Measurements from ENCODE around the gene RPH3AL.

RPH3AL gene

GRCh38 chr17:163514-164098 is 189.0 kb downstream of the RPH3AL start:
- Histone ChIP-seq H3K27ac (ENCODE audit: low read depth, low read length) (no peak overlapping the region), H3K4me1 (ENCODE audit: control insufficient read depth, insufficient read depth, low read length) (no peaks in the 10 kb centered on the region), H3K4me3 (ENCODE audit: low read length) (no peak overlapping the region), H3K36me3 (ENCODE audit: control insufficient read depth, insufficient read depth, low read length) (no peaks in the 10 kb centered on the region), H3K27me3 (ENCODE audit: control insufficient read depth, insufficient read depth, low read length) (no peaks in the 10 kb centered on the region), H3K9ac (ENCODE audit: low read length) (no peak overlapping the region)

GRCh38 chr17:162689-163088 is 189.9 kb downstream of the RPH3AL start:
- H3K4me1 ChIP-seq (ENCODE audit: control insufficient read depth, insufficient read depth, low read length), result no peaks in the 10 kb centered on the region

More at GRCh38 chr17:162689-163088, 189.9 kb downstream of the RPH3AL start:
- H3K4me3 ChIP-seq (ENCODE audit: low read length), result no peak overlapping the region
- H3K27ac ChIP-seq (ENCODE audit: low read depth, low read length), result no peak overlapping the region
- no peaks in the 10 kb centered on the region for H3K36me3 ChIP-seq (ENCODE audit: control insufficient read depth, insufficient read depth, low read length)
- H3K27me3 ChIP-seq (ENCODE audit: control insufficient read depth, insufficient read depth, low read length), result no peaks in the 10 kb centered on the region
- no peak overlapping the region for H3K9ac ChIP-seq (ENCODE audit: low read length)

All from rectal smooth muscle tissue (tissue), 1 donor.